NCI-H82 treated with DMSO at 0.1 percent for 48 hours (cell line): Measurements from ENCODE around the gene ACIN1.

Source experiments
- DNase-seq: peaks from one replicate; lab custom pipeline; 2025; ENCODE audit not compliant: unreplicated experiment; lab: John Stamatoyannopoulos, UW

ACIN1 gene

GRCh38 chr14:23086565-23086964 lies 8.4 kb downstream of the ACIN1 start:
- DNase-seq: no peak

- no peak for DNase-seq
Measured at GRCh38 chr14:23085458-23085857, 9.5 kb downstream of the ACIN1 start.

DNA sequence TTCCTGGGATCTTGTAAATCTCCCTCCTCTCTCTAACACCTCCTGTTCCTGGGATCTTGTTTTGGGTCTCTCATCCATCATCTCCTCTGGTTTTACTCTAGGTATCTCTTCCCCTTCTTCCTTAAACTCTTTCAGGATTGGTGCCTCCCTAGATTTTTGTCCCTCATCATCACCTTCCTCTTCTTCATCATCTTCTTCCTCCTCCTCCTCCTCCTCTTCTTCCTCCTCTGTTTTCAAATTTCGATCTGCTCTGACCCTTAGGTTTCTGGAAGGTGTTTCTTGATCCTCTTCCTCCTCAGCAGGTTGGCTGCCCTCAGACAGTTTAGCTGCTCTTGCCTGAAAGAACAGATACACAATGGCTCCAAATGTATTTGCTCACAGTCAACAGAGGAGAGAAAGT lies 14.5 kb downstream of the ACIN1 start:
- DNase-seq: no peak

DNA sequence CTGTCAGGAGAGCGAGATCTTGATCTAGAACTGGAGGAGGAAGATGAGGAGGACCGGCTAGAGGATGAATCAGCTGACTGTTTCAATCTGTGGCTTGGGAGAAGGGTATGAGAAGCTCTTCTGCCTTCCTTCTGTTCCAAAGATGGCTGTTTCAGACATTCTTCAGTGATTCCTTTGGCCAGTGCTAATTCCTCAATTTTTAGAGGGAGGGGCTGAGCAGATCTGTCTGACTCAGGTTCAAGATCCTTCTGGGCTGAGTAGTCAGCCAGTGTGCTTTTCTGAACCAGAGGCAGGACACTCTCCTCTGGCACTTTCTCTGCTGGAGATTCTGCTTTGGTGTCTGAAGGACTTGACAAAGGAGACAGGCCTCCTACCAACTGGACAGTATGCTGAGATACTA lies 15.2 kb downstream of the ACIN1 start:
- DNase-seq: no peak

DNA sequence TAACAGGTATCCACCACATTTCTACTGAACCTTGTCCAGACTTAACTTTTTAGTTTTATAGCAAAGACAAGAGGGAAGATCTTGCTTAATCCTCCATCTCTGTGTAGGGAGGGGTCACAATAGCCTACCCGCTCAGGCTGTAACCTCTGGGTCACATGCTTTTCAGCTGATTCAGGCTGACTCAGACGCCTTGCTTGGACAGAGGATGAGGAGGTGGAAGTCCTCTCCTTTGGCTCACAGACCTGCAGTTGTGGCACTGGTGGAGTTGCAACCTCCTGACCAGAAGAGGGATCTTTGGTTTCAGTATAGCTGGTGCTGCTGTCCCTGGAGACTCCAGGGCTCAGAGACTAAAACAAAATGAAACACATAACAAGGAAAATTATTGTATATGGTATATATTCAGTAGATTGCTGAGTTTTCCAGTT lies 16.2 kb downstream of the ACIN1 start:
- DNase-seq: no peak

DNA sequence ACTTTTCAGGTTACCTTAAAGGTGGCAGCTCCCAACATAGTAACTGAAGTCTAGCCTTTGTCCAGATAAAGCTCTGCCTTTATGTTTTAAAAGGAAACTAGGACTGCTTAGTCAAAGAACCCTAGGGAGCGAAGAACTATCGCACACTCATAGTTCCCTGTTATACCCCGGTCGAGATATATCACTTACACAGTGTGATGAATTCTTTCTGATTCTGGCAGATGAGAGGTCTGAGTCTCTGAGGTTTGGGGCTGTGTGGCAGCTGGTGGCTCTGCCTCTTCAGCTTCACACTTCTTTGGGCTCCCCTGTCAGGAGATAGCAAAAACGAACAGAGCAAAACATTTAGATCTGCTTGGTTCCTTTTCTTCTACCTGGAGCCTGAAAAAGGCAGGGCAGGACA lies 17.0 kb downstream of the ACIN1 start:
- no peak for DNase-seq

DNA sequence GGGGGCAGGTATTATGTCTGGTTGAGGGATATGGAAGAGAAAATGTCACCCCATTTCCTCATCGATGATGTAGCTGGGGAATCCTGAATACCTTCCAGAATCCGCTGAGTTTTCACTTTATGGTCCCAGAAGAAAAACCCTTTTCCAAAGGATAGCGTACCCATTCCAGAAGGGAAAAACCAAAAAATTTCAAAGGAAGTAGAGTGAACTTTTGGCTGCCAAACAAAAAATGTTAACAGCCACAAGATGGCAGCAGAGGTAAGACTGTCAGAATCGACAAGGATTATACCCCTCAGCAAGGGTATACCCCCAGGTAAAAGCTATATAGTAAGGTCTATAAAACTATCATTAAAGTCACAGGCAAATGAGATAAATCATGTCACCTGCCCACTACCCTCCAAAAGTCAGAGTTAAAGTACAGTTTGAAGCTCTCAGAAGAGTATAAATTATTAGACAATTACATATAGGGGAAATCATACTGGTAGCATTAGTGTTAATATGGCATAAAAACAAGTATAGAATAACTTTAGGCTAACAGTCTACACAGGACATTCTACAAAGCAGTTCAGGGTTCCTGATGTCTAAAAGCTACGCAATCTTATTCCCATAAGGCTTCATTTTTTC lies 18.0 kb downstream of the ACIN1 start:
- no peak for DNase-seq

DNA sequence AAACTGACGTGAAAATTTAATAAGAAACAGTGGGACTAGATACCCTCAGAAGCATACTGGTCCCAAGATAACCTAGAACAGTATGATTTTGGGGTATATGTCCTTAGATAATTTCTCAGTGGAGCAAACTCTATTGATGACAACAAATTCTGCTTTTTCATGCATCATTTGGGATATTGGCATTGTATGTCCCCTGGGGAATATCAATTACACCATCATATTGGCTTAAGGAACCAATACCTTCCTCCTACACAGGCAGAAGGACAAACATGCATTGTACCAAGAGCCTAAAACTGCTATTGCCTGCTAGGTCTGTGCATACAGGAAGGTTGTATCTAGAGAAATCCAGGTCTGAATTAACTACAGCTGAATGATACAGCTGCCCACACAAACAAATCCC lies 20.0 kb downstream of the ACIN1 start:
- no peak for DNase-seq

DNA sequence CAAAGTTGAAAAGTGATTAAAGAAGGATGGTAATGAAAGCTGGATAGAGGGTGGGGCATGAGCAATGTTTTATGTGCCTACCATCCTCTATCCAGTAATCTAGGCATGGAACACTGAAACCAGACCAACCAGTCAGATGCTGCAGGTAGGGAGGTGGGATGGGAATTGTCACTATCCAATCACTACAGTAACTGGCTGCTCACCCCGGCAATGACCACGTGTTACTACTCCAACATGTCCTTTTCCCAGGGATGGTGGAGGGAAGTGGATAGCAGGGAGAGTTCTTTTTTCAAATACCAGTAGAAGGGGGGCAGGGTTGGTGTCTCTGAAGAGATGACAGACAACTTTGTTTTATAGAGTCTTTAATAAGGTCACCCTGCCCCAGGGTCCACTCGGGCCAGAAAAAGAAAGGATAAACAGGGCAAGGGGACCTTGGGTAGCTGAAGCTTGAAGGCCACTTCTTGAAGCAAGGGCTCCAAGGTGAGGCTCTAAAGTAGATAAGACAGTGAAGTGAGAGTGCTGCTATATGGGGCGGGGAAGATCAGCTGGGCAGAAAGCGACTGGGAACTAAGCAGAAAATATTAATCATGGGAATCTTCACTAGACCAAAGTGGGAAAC lies 22.9 kb downstream of the ACIN1 start:
- DNase-seq: no peak

DNA sequence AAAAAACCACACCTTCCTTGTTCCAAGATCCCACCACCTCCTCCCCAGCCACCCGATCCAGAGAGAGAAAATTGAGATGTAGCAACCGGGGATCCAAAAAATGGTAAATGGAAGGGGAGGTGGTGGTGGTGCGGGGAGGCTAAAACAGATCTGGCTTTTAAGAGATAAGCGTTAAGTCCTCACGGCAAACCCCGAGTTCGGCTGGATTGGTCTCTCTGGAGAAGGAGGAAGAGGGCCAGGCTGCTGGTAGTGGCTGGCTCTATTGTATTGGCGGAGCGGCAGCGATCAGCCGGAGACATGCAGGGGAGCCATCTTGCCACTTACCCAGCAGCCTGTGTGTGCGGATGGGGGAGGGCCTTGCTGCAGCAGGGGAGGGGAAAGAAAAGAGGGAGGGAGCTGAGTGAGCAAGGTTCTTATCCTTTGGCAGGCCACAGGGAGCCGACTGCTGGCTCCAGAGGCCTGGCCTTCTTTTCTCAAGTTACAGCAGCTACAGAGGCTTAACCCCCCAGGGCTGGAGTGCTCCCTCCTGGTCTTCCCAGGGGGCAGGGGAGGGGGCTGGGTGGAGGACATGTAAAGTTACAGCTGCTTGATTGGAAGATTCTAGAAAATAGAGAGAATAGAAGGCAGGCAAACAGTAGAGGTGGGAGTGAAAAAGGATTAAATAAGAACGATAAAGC lies 23.6 kb downstream of the ACIN1 start:
- DNase-seq: no peak

- no peak for DNase-seq
Measured at GRCh38 chr14:23070262-23071129, 24.4 kb downstream of the ACIN1 start.

DNA sequence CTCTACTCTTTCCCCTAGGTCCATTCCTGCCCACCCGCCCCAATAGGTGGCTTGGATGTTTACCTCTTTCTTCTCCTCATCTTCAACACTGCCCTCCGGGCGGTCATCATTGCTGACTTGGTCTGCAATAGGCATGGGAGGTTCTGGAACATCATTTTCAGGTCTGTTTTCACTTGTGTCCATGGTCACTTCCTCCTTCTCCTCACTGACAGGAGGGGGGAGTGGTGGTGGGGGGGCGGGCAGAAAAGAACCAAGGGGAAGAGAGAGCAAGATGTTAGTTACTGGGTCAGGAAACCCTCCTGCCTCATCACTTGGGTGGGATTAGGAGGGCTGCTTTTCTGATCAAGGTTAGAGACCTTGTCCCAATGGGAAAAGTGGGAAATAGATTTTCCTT lies 25.5 kb downstream of the ACIN1 start:
- DNase-seq: no peak

DNA sequence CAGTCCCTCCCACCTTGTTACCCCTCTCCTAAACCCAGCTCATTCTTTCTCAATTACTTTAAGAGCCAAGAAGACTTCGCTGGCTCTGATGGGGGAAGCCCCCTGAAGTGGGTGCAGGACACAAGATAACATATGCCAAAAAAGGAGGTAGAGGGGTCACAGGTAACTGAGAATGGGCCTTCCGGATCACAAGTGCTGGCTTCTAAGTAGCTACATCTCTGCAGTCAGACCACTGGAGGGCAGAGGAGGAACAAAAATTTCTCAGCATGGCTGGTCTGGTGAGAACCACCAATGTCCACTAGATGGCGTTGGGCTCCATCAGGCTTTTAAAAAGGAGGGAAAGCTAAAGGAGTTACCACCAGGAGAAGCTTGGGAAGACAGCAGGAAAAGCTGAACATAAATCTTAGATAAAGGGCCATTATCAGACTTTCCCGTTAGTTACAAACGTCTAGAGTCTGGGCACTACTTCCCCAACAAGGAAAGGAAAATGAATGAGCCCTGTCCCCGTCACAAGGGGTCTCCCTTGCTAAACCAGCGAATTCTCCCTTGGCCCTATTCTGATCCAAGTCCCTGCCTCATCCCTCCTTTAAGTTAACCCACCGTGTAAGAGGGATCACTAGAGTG lies 26.0 kb downstream of the ACIN1 start:
- DNase-seq: no peak

DNA sequence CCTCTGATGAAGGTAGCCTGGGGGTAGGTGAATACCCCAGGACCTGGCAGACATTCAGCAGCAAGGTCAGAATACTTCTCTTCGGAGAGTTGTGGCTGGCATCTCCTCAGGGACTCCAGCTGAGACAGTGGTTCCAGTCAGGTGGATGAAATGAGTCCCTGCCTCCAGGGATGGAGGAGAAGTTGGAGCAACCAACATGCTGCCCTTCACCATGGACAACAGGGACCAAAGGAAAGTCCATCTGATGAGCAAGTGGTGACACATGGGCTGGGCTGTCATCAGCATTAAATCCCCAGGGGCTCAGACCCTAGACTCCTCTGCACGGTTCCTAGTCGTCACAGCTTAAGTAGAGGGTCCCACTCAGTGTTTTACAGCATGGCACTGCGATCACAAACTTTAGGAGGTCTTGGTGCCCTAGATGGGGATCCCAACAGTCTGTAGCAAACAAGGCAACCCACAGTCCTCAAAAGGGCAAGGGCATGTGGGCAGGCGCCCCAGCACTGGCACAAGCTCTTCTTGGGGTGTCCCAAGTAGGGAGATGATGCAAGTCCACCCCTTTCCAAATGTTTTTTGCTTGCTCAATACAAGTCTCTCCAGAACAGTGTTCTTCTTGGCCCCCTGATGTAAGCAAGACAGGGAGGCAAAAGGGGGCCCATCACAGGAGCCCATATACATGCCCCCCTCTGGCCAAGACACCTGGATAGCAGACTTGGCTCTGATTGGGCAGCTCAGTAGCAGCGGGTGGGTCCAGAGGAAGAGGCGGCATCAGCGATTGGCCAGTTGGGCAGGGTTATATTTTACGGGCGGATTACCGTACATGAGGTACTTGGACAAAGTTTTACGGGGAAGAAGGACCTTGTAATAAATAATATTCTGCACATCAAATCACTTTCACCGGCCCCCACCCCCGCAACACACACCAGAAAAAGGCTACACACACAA lies 26.8 kb downstream of the ACIN1 start:
- no peak for DNase-seq

DNA sequence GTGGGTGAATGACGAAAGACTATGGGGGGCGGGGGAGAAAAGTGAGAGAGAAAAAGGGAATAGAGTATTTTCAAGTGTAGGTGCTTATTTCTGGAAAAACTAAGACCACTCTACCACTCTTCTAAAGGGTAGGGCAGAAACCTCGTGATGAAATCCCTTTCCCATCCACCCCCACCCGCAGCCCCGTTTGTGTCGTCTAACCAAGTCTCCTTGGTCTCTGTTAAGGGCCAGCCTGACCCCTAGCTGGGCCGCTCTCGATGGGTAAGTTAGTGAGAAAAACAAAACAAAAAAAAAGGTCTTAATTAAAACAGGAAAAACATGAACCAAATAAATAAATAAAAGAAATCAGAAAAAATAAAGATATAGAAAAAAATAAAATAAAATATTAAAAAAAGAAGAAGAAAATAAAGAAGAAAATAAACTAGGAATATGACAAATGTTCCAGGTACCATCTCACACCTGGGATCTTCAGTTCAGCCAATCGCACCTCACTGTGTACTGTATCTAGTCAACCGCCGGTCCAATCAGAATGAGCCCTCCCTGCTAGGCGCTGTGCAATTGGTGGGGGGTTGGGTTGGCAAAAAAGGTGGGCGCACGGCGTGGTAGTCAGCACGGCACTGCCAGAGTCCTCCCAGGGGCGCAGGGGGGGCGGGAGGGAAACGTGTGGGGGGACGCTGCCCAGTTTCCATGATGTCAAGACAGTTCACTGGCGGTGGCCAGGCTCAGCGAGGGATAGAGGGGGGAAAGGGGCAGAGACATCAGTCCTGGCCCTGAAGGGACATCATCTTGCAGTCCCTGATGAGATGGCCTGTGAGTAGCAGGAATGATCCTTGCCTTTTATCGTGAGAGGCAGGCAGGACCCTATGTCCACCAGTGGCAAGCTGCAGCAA lies 27.8 kb downstream of the ACIN1 start:
- no peak for DNase-seq

DNA sequence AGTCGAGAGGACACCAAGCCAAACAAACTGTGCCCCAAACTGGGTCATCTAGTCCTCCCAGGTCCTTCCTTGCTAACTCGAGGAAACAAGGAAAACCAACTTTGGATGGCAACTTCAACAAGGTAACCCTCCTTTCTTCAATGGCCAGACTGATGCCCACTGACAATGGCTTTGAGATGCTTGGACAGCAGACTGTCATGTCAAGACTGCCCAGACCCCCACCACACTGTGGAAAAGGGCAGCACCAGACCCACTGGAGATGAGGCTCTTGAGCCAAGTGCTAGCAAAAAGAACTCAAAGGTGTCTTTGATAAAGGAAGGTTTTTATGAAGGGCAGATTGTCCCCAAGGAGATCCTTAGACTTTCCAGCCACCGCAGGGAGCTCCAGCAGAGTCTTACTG lies 28.6 kb downstream of the ACIN1 start:
- no peak for DNase-seq

GRCh38 chr14:23063601-23064000 lies 31.3 kb downstream of the ACIN1 start:
- no peak for DNase-seq

DNA sequence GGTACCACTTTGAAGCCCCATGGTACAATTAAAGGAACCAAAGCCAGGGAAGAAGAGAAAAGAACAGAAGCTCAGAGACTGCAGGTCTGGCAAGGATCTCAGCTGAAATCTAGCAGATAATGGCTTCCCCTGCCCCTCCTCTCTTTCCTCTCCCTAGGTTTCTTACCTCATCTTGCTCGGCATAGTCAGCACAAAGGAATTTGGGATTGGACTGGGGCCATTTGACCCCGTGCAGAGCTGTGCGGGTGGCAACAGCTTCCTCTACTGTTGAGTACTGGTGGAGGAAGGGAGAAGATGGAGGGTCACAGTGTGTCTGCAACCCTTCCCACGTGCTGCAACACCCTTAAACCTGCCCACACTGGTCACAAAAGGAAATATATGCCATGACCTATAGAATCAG lies 32.9 kb downstream of the ACIN1 start:
- DNase-seq: no peak
